GM12864 (cell line): ENCODE results near the gene KCTD7.
"Not testable (repeated sequence)": the region's sequence is repeated elsewhere in the genome, so short reads cannot be mapped to it uniquely, and the experiment has no call there.

Source experiments
- DNase-seq: peaks from one replicate; pipeline ENCODE4 v3.0.0-alpha.2; 2011; ENCODE audit warnings: low read depth
- H3K4me3 ChIP-seq: 2 replicates; pipeline ENCODE4 v1.5.1; 2011; ENCODE audit warnings: mild to moderate bottlenecking, low read depth, low read length, control low read depth
- TF ChIP-seq, protein P1 (sequence below): IDR thresholded peaks from 2 replicates; pipeline ENCODE4 v1.5.1; 2011; ENCODE audit warnings: low read depth, mild to moderate bottlenecking, moderate library complexity, low read length, control low read depth, inconsistent platforms; ENCODE audit errors: missing control alignments

Gene KCTD7

DNA sequence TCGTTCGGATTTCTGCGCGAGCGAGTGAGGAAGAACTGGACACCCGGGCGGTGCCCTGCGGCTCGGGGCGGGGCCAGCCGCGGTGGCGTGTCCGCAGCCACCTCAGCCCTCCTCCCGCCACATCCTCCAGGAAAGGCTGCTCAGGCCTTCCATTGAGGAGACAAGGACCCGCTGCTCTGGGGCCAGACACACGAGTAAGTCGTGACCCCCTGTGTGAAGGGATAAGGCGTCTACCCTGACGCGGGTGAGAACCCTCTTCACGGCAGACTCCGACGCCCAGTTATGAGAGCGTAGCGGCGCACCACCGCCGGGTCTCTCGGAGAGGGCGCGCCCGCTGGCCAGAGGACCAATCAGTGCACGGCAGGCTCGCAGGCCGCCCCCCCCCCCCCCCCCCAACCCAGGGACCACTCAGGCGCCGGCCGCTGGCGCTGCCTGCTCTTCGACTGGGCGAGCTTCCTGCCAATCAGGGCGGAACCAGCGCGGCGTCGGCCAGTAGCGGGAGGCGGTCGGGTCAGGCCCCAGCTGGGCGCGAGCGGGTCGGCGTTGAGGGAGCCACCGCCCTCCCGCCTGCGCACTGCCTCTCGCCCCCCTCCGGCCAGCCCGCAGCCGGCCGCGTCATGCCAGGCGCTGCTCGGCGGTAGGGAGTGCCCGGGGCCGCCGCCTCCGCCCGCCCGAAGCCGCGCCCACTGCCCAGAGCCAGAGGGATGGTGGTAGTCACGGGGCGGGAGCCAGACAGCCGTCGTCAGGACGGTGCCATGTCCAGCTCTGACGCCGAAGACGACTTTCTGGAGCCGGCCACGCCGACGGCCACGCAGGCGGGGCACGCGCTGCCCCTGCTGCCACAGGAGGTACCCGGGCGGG, at the start of gene KCTD7:
KCTD7 (plus strand) TSS at position 521 of the 861 bp plus-strand sequence; CDS start at position 705, 184 bp downstream.
- peak within 1 kb of the TSS; percentile 95 for H3K4me3 ChIP-seq
- peak; percentile 85 for DNase-seq
- TF ChIP-seq, protein P1, sequence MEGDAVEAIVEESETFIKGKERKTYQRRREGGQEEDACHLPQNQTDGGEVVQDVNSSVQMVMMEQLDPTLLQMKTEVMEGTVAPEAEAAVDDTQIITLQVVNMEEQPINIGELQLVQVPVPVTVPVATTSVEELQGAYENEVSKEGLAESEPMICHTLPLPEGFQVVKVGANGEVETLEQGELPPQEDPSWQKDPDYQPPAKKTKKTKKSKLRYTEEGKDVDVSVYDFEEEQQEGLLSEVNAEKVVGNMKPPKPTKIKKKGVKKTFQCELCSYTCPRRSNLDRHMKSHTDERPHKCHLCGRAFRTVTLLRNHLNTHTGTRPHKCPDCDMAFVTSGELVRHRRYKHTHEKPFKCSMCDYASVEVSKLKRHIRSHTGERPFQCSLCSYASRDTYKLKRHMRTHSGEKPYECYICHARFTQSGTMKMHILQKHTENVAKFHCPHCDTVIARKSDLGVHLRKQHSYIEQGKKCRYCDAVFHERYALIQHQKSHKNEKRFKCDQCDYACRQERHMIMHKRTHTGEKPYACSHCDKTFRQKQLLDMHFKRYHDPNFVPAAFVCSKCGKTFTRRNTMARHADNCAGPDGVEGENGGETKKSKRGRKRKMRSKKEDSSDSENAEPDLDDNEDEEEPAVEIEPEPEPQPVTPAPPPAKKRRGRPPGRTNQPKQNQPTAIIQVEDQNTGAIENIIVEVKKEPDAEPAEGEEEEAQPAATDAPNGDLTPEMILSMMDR = no peak

DNA sequence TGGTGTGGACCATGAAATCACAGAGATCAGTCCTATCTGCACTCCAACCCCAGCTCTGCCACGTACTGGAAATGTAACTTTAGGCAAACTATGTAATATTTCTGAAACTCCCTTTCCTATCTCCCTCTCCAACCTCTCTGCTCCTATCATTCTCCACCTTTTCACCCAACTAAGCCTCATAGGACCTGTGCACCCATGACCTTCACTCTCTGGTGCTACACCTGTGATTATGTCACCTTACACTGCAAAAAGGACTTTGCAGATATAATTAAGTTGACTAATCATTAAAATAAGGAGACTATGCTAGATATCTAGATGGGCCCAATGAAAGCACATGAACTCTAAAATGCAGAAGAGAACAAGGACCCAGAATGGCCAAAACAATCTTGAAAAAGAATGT, 48.3 kb upstream of the KCTD7 start:
- not testable (repeated sequence) for H3K4me3 ChIP-seq, DNase-seq

DNA sequence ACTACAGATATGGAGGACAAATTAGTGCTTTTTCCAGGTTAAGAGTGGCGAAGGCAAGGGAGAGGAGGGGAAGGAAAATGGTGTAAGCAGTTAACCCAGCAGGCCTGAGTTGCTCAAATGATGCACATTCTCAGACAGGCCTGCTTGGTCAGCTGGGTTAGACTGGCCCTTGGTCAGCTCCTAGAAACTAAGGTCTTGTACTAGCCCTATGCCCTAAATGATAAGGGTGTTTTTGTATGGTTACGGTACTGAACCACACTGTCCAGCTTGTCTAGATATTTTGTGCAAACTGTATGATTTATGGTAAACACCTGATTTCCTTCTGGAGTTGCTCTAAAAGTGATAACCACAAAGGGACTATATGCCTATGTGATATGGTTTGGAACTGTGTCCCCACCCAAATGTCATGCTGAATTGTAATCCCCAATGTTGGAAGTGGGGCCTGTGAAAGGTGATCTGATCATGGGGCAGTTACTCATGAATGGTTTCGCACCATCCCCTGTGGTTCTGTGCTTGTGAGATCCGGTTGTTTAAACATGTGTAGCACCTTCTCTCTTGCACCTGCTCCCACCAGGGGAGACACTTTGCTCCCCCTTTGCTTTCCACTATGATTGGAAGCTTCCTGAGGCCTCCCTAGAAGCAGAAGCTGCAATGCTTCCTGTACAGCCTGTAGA, 45.7 kb upstream of the KCTD7 start:
- not testable (repeated sequence) for DNase-seq, H3K4me3 ChIP-seq

DNA sequence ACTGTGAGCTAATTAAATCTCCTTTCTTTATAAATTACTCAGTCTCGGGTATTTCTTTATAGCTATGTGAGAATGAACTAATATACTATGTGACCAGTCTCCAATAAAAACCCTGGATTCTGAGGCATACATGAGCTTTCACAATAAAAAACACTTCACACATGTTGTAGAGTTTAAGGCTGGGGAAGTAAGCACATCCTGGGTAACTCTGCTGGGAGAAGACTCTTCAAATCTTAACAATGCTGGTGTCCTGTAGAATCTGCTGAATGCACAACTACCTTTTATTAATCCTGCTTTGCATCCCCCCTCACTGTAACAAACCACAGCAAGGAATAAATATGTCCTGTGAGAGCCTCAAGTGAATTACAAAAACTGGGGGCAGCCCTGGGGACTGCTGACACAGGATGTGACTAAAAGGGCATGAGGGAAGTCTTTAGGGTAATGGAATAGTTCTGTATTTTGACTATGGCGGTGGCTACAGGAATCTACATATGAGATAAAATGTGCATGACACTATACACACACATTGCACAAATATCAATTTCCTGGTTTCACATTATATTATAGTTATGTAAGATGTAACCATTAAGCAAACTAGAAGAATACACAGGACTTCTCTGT, 45.1 kb upstream of the KCTD7 start:
- DNase-seq = no peak
- H3K4me3 ChIP-seq = no peak overlapping the region
- TF ChIP-seq, protein P1 = no peak

DNA sequence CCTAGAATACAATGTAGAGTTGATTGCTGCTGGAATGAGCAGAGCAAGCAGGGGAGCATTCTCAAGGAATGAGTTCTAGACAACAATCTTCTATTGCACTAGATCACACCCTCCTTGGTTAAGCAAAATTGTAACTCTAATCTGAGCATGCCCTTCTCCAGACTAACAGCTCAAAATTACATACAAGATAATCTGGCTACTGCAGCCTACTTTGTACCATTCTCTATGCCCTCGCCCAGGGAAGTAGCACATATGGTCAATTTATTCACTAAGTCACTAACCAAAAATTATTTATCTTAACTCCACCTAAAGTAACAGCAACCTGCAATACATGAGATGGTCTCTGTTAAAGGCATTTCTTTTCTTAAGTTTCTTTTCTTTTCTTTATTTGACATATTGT, 42.5 kb upstream of the KCTD7 start:
- TF ChIP-seq, protein P1 = no peak
- DNase-seq = no peak
- no peak overlapping the region for H3K4me3 ChIP-seq

DNA sequence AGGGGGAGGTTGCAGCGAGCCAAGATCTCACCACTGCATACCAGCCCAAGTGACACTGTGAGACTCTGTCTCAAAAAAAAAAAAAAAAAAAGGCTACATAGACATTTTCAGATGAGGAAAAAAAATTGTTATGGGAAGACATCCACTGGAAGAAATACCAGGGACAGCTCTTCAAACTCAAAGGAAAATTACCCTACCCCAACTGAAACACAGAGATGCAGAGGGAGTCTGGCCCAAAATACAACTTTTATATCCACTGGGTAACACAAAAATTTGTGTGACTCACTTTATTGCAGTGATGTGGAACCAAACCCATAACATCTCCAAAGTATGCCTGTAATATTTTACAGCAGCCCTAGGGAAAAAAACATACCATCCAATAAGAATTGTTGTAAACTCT, 40.5 kb upstream of the KCTD7 start:
- not testable (repeated sequence) for H3K4me3 ChIP-seq, DNase-seq

DNA sequence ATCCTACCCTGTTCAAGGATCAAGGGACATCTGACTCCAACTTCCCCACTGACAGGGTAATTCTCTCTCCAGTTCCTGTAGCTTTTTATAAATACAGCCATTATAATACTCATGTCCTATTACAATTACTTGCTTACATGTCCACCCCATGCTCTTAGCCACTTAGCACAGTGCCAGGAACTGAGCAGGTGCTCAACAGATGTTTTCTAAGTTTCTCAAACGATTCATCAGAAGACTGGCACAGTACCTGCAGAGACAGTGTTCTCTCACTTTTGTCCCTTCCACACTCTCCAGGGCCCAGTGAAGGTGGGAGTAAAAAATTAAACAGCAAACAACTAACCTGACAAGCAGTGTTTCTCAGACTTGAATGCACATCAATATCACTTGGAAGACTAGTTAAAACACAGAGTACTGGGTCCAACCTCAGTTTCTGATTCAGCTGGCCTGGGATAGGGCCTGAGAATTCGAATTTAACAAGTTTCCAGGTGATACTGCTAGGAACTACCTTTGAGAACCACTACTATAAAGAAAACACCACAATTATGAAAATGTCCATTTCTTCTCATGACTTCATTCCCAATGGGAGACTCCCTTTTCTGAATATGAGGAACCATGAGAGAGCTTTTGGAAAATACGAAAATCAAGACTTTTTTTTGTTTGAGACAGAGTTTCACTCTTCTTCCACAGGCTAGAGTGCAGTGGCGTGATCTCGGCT, 39.7 kb upstream of the KCTD7 start:
- not testable (repeated sequence) for DNase-seq, H3K4me3 ChIP-seq

DNA sequence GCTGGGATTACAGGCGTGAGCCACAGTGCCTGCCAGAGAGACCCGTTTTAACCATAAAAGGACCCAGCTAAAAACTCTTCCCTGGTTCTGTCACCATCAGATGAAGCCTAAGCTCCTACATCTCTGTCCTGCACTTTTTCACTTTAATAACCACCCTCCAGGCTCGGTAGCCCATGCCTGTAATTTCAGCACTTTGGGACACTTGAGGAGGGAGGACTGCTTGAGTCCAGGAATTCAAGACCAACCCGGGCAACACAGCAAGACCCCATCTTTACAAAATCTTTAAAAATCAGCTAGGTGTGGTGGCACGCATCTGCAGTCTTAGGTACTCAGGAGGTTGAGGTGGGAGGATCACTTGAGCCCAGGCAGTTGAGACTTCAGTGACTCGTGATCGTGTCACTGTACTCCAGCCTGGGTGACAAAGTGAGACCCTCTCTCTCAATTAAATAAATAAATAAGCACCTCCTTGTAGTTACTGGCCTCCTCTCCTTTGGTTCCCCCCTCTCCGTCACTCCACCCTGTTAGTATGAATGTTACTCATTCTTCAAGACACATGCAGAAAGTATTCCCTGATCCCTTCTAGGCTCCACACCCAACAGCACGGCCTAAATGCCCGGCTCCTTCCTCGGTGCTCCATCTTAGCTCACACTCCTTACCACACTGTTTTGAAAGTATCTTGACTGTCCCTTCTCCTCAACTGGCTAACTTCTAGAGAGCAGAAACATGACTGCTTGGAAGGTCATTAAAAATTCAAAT, 38.2 kb upstream of the KCTD7 start:
- not testable (repeated sequence) for DNase-seq
- peak overlapping the region; percentile 87; the same call in 1 of the 2 replicates for H3K4me3 ChIP-seq

DNA sequence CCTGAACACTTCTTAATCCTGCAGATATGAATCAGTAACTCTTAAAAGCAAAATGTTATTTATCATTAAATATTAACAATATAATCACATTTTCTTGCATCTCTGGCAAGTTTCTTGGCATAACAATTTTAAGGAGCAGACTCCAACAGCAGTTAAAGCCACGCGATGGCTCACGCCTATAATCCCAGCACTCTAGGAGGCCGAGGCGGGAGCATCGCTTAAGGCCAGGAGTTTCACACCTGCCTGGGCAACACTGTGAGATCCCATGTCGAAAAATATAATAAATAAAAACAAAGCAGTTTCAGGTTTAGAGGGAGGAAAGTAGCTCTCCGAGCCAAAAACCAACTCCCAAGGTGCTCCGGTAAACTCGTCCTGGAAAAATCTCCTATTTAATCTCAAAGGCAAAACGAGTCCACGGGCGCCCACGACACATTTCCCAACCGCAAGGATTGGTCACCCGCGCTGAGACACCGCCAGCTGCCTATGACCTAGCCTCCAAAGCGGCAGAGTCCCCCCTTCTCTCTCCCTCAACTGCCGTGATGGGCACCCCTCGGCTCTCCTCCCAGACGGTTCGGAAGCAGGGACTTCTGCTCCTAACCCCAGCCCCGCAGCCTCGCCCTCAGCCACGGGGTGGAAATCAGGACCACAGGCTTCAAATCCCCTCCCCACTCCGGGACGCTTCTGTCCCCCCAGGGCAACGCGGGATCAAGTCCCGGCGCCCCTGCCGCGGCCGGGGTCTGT, 37.5 kb upstream of the KCTD7 start:
- DNase-seq = not testable (repeated sequence)
- peak overlapping the region; percentile 87 for H3K4me3 ChIP-seq
